ENCODE results near the gene RNASE11.

- TF ChIP-seq CTCF (IDR thresholded peaks at IDR 0.05) (no peak), MAX (IDR thresholded peaks at IDR 0.05; ENCODE audit: low read depth) (no peak), EP300 (IDR thresholded peaks at IDR 0.05; ENCODE audit: borderline replicate concordance in 1 of 2, low read depth in 1 of 2, low read length in 1 of 2) (no peak), TAF1 (IDR thresholded peaks at IDR 0.05; ENCODE audit: borderline replicate concordance, low read depth, low read length) (no peak), SIN3A (IDR thresholded peaks at IDR 0.05; ENCODE audit: borderline replicate concordance, low read depth, low read length) (no peak)
Measured at GRCh38 chr14:20583142-20583541, 4.7 kb downstream of the RNASE11 start.

Measured in SK-N-SH (cell line).